ENCODE data around the gene LYRM7. TPM values are rescaled to one million over a fixed set of nuclear protein-coding genes. Genes with fewer than 3 reads are reported as not detected.

Gene LYRM7
- total RNA-seq, 1 experiment from 2014 or later, result 7.0 TPM

Other genes with a start within 250 kb of the LYRM7 start
- gene HINT1, start 5.7 kb upstream of the LYRM7 start, total RNA-seq (2014; rRNA removed; shearing (Covaris generic)), result 540 and 574 TPM in 2 replicates
- gene CDC42SE2, start 93.1 kb downstream of the LYRM7 start, total RNA-seq (2014; rRNA removed; shearing (Covaris generic)), result 49.6 and 52.3 TPM in 2 replicates